ENCODE data around the gene MRPS25.
"Not testable (repeated sequence)": the region's sequence is repeated elsewhere in the genome, so short reads cannot be mapped to it uniquely, and the experiment has no call there.

The MRPS25 gene

GRCh38 chr3:15043408-15044171, 21.5 kb downstream of the MRPS25 start:
- DNase-seq (ENCODE audit: low read depth) = no peak

GRCh38 chr3:15042936-15043335, 22.2 kb downstream of the MRPS25 start:
- DNase-seq (ENCODE audit: low read depth) = no peak

DNA sequence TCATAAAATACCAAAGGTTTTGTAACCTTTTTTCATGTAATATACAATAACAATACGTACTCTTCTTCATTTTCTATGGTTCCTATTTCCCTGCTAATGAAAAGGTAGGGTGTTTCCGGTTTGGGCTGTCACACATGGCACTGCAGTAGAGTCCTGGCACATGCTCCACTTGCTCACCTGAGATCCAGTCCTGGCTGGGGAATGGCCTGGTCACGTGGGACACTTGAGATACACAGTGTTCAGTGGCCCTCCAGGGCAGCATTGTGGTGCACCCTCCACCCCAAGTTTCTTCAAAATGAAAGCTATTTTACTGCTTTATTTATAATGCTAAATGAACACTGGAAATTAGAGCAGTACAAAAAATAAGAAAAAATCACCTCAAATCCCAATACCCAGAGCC, 23.2 kb downstream of the MRPS25 start:
- DNase-seq (ENCODE audit: low read depth) = no peak

GRCh38 chr3:15040844-15041243, 24.3 kb downstream of the MRPS25 start:
- no peak for DNase-seq (ENCODE audit: low read depth)

DNA sequence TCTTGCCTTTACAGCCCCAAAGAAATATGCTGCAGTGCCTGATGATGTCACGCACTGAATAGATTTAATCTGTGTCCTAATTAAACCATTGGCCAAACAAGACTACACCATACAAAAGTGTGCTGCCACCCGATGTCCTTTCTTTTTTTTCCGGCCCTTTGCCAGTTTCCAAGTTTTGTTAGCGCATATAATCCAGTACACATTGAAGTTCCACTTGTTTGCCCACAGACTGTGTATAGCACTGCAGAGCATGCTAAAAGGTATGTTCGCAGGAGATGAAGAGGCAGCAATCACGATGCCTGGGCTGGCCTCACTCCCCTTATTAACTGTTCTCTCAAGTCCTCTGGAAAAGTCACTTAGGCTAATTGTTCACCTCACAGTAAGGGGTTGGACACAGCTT, 26.8 kb downstream of the MRPS25 start:
- no peak for DNase-seq (ENCODE audit: low read depth)

DNA sequence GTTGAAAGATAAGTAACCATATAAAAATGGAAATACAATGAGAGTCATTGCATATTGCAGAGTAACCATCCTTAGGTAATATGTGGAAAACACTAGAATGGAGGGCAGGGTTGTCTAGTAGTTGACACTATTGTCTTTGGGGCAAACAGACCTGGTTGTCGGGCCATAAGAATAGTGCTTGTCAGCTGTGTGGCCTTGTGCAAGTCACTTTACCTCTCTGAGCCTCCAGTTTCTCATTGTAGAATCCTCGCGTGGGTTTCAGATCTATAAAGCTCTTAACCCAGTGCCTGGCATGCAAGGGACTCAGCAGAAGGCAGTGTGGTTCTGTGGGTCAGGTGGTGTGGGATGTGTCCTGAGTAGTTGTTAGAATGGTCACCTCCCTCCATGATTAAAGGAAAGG, 32.0 kb downstream of the MRPS25 start:
- DNase-seq (ENCODE audit: low read depth) = no peak

GRCh38 chr3:15032650-15033049, 32.5 kb downstream of the MRPS25 start:
- DNase-seq (ENCODE audit: low read depth) = no peak

DNA sequence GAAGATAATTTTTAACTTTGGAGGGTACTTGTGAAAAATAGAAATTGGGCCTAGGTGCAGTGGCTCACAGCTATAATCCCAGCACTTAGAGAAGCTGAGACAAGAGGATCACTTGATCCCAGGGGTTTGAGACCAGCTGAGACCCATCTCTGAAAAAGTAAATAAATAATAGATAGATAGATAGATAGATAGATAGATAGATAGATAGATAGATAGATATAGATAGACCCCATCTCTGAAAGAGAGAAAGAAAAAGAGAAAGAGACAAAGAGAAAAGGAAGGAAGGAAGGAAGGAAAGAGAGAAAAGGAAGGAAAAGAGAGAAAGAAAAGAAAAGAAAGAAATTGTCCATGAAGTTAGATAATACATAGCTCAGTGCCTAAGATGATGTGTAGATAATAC, 35.5 kb downstream of the MRPS25 start:
- no peak for DNase-seq (ENCODE audit: low read depth)

DNA sequence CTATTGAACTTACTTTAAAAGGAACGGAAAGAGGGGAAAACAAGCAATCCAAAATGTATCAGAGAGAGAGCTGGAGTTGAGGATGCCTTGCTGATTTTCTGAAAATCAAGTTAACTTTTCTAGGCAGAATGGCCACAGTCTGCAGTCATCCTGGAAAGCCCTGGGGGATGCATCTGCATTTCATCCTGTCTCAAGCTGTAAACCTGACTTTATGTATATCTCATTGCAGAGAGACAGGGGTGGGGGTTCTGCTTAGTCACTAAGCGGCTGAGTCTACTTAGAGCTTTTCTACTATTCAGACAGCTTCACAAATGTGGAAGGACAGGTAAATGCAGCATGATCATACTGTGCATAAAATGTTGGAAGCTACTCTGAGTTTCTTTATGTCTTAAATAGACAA, 41.4 kb downstream of the MRPS25 start:
- DNase-seq (ENCODE audit: low read depth) = no peak

GRCh38 chr3:15023249-15023648, 41.9 kb downstream of the MRPS25 start:
- DNase-seq (ENCODE audit: low read depth) = no peak

GRCh38 chr3:15017191-15017590, 47.9 kb downstream of the MRPS25 start:
- no peak for DNase-seq (ENCODE audit: low read depth)

DNA sequence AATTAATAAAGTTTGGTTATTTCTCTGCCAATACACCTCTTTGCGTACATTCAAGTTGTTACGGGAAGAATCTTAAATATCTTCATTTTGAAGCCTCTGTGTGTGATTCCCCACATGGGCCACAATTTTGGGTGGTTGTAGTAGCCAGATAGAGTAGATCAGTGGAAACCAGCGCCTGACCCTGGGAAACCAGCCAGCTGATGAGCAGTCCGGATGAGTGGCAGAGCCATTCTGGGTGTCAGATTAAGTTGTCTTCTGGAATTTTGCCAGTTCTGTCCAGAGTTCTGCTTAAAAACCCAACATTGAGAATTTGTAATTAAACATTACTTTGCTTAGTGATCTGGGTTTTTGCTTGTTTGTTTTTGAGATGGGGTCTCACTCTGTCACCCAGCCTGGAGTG, 49.7 kb downstream of the MRPS25 start:
- no peak for DNase-seq (ENCODE audit: low read depth)

DNA sequence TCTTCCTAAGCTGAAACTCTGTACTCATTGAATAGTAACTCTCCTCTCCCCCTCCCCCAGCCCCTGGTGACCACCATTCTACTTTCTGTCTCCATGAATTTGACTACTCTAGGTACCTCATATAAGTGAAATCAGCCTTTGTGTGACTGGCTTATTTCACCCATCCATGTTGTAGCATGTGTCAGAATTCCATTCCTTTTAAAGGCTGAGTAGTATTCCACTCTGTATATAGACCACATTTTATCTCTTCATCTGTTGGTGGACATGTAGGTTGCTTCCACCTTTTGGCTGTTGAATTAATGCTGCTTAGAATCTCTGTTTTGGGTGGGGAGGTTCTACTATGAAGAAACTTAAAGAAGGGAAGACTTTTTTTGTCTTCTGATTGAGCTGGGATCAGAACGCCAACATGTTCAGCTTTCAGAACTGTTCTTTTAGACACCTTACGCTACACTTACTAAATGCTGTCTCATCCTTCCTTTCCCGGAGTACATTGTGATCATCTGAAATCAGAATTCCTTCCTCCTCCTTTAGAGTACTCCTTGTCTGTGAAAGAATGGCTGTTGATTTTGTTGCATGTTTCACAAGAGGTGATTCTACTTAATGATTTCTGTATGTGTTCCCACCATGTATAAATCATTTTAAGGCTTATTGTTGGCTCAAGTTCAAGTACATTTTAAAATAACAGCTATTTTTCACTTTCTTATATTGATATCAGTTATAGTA, 50.3 kb downstream of the MRPS25 start:
- no peak for DNase-seq (ENCODE audit: low read depth)

GRCh38 chr3:15011174-15011573, 53.9 kb downstream of the MRPS25 start:
- peak; percentile 4 for DNase-seq (ENCODE audit: low read depth)

DNA sequence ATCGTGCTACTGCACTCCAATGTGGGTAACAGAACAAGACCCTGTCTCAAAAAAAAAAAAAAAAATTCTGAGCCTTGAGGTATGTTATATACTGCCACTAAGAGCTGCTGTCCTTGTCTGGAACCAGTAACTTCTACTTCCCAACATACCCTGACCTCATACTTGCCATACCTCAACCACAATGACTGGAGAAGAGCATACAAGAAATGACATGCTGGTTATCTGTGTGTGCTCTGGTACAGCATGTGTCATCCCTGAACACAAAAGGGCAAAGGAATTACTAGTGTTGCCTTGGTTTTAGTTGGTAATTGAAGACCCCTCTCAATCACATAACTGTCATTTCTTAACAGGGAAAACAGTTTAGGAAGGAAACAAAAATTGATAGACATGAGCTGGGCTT, 54.5 kb downstream of the MRPS25 start:
- DNase-seq (ENCODE audit: low read depth) = no peak

DNA sequence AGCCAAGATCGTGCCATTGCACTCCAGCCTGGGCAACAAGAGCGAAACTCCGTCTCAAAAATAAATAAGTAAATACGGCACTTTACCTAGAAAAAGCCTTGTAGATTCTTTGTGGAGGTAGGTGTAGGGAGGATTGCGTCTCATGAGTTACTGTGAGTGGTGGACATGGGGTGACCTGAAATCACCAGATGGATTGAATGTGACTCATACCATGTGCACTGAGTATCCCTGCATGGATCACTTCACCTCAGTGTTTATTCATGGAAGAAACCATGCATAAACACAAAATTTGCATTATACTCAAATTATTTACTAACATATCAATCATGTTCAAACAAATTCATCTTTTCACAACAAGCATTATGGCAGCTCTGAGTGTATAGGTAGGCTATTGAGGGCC, 55.9 kb downstream of the MRPS25 start:
- no peak for DNase-seq (ENCODE audit: low read depth)

- DNase-seq (ENCODE audit: low read depth) = no peak
These were observed 57.4 kb downstream of the MRPS25 start for GRCh38 chr3:15007681-15008141.

DNA sequence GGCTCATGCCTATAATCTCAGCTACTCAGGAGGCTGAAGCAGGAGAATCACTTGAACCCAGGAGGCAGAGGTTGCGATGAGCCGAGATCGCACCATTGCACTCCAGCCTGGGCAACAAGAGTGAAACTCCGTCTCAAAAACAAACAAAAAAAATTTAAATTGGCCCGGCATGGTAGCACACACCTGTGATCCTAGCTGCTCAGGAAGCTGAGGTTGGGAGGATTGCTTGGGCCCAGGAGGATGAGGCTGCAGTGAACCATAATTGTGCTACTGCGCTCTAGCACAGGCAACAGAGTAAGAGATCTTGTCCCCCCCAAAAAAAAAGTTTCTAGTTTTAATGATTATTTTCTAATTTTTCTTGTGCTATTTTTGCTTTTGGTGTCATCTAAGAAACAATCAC, 65.9 kb downstream of the MRPS25 start:
- not testable (repeated sequence) for DNase-seq (ENCODE audit: low read depth)
